HCT116 (cell line): Measurements from ENCODE around the gene CACNG5.

Experiments used
- CEBPB ChIP-seq: IDR thresholded peaks from 2 replicates; pipeline ENCODE4 v1.6.1; 2012; ENCODE audit warnings: low read depth
- EGR1 ChIP-seq: IDR thresholded peaks from 2 replicates; pipeline ENCODE4 v1.6.1; 2012; ENCODE audit warnings: low read depth
- EZH2 ChIP-seq: fragments of 200-600 bp; sonication (generic); IDR thresholded peaks from 2 replicates; pipeline ENCODE4 v1.6.1; 2017; ENCODE audit warnings: antibody characterized with exemption, mixed run types
- FOSL1 ChIP-seq: IDR thresholded peaks from 2 replicates; pipeline ENCODE4 v1.6.1; 2012; ENCODE audit warnings: low read depth
- POLR2A ChIP-seq: IDR thresholded peaks from 2 replicates; pipeline ENCODE4 v1.7.0; 2011; ENCODE audit warnings: borderline replicate concordance; ENCODE audit not compliant: insufficient read depth, insufficient read length; ENCODE audit errors: extremely low read depth
- POLR2AphosphoS5 ChIP-seq: IDR thresholded peaks from 2 replicates; pipeline ENCODE4 v1.6.1; 2011; ENCODE audit warnings: mild to moderate bottlenecking, low read depth, low read length, moderate library complexity
- SIN3A ChIP-seq: IDR thresholded peaks from 2 replicates; pipeline ENCODE4 v1.6.1; 2012; ENCODE audit warnings: low read depth
- SP1 ChIP-seq: IDR thresholded peaks from 2 replicates; pipeline ENCODE4 v1.6.1; 2012; ENCODE audit warnings: low read depth
- SRF ChIP-seq: IDR thresholded peaks from 2 replicates; pipeline ENCODE4 v1.6.1; 2012; ENCODE audit warnings: low read depth
- ZFX ChIP-seq: fragments of 450-650 bp; IDR thresholded peaks from 2 replicates; pipeline ENCODE4 v1.6.1; 2017
- TF ChIP-seq, protein P1 (sequence below), 3 experiments: fragments of 200-600 bp in 1 of 3; sonication (generic) in 1 of 3; IDR thresholded peaks in 2 of 3; conservative IDR thresholded peaks in 1 of 3; 2 replicates each; pipeline ENCODE4 v1.5.1; 2012 to 2017; ENCODE audit warnings: low read depth in 2 of 3, low read length in 2 of 3, antibody characterized with exemption in 1 of 3, borderline replicate concordance in 1 of 3, control low read depth in 1 of 3, mild to moderate bottlenecking in 1 of 3, mixed read lengths in 1 of 3, mixed run types in 1 of 3, moderate library complexity in 1 of 3; ENCODE audit not compliant: insufficient read depth in 1 of 3
- TF ChIP-seq, protein P2 (sequence below): IDR thresholded peaks from 2 replicates; pipeline ENCODE4 v1.6.1; 2012
- TF ChIP-seq, protein P3 (sequence below): IDR thresholded peaks from 2 replicates; pipeline ENCODE4 v1.6.1; 2012
- TF ChIP-seq, protein P4 (sequence below): IDR thresholded peaks from 2 replicates; pipeline ENCODE4 v1.6.1; 2011; ENCODE audit warnings: mild to moderate bottlenecking, low read length, moderate library complexity; ENCODE audit not compliant: insufficient replicate concordance; ENCODE audit errors: extremely low read depth

DNA sequence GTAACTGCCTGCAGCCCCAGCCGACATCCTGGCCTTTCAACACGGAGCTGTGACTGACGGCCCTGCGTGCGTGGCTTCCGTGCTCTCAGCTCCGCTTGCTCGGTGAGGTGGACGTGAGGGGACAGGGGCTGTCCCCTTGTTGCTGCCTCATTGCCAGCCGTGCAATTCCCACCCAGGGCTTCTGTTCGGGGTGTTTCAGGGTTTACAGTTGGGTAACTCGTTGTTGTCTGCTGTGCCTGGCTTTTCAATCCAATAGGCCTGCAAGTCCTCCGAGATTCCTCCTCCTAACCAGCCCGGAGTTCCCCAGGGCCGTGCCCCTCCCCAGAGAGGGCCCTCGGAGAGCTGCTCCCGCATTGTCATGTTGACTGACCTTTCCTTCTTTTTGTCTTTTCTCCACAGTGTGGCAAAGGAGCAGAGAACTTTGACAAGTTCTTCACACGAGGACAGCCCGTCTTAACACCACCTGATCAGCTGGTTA, 31.4 kb upstream of the CACNG5 start:
- TF ChIP-seq, protein P1, sequence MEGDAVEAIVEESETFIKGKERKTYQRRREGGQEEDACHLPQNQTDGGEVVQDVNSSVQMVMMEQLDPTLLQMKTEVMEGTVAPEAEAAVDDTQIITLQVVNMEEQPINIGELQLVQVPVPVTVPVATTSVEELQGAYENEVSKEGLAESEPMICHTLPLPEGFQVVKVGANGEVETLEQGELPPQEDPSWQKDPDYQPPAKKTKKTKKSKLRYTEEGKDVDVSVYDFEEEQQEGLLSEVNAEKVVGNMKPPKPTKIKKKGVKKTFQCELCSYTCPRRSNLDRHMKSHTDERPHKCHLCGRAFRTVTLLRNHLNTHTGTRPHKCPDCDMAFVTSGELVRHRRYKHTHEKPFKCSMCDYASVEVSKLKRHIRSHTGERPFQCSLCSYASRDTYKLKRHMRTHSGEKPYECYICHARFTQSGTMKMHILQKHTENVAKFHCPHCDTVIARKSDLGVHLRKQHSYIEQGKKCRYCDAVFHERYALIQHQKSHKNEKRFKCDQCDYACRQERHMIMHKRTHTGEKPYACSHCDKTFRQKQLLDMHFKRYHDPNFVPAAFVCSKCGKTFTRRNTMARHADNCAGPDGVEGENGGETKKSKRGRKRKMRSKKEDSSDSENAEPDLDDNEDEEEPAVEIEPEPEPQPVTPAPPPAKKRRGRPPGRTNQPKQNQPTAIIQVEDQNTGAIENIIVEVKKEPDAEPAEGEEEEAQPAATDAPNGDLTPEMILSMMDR (IDR thresholded peaks at IDR 0.05 in 2 of 3, conservative IDR thresholded peaks at IDR 0.05 in 1 of 3; ENCODE audit: borderline replicate concordance in 1 of 3, insufficient read depth in 1 of 3, low read depth in 2 of 3, low read length in 2 of 3), result no peak
- TF ChIP-seq ZFX, result no peak
- TF ChIP-seq, protein P2, sequence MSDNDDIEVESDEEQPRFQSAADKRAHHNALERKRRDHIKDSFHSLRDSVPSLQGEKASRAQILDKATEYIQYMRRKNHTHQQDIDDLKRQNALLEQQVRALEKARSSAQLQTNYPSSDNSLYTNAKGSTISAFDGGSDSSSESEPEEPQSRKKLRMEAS, result no peak
- no peak for TF ChIP-seq POLR2A
- TF ChIP-seq, protein P3, sequence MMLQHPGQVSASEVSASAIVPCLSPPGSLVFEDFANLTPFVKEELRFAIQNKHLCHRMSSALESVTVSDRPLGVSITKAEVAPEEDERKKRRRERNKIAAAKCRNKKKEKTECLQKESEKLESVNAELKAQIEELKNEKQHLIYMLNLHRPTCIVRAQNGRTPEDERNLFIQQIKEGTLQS, result no peak
- TF ChIP-seq SRF, result no peak
- TF ChIP-seq EZH2, result no peak
- TF ChIP-seq, protein P4, sequence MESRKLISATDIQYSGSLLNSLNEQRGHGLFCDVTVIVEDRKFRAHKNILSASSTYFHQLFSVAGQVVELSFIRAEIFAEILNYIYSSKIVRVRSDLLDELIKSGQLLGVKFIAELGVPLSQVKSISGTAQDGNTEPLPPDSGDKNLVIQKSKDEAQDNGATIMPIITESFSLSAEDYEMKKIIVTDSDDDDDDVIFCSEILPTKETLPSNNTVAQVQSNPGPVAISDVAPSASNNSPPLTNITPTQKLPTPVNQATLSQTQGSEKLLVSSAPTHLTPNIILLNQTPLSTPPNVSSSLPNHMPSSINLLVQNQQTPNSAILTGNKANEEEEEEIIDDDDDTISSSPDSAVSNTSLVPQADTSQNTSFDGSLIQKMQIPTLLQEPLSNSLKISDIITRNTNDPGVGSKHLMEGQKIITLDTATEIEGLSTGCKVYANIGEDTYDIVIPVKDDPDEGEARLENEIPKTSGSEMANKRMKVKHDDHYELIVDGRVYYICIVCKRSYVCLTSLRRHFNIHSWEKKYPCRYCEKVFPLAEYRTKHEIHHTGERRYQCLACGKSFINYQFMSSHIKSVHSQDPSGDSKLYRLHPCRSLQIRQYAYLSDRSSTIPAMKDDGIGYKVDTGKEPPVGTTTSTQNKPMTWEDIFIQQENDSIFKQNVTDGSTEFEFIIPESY, result no peak
- no peak for TF ChIP-seq CEBPB
- no peak for TF ChIP-seq POLR2AphosphoS5
- no peak for TF ChIP-seq EGR1
- TF ChIP-seq SIN3A, result no peak
- no peak for TF ChIP-seq SP1
- no peak for TF ChIP-seq FOSL1
